MM.1S (cell line): ENCODE results near the gene SLC22A2.
"Not testable (repeated sequence)": the region's sequence is repeated elsewhere in the genome, so short reads cannot be mapped to it uniquely, and the experiment has no call there.

ENCODE experiments used
- DNase-seq: peaks from one replicate; pipeline ENCODE4 v3.0.0-alpha.2; 2015
- H2AFZ ChIP-seq: fragments of 300-600 bp; sonication (generic); 2 replicates; pipeline ENCODE4 v1.6.0; 2016; ENCODE audit warnings: antibody characterized with exemption, low read length
- H3F3A ChIP-seq: fragments of 300-600 bp; sonication (generic); 2 replicates; pipeline ENCODE4 v1.6.1; 2016; ENCODE audit warnings: mild to moderate bottlenecking, antibody characterized with exemption, low read length, moderate library complexity, mixed read lengths; ENCODE audit not compliant: insufficient read depth
- H3K27ac ChIP-seq: fragments of 300-600 bp; sonication (generic); 2 replicates; pipeline ENCODE4 v1.5.1; 2016; ENCODE audit warnings: mild to moderate bottlenecking, low read length
- H3K27me3 ChIP-seq: fragments of 300-600 bp; sonication (generic); replicated peaks from 2 replicates; pipeline ENCODE4 v1.6.0; 2016; ENCODE audit warnings: low read length; ENCODE audit not compliant: insufficient read depth
- H3K36me3 ChIP-seq: fragments of 300-600 bp; sonication (generic); replicated peaks from 2 replicates; pipeline ENCODE4 v1.6.1; 2016; ENCODE audit warnings: mild to moderate bottlenecking, low read length, mixed read lengths; ENCODE audit not compliant: insufficient read depth
- H3K4me1 ChIP-seq: fragments of 300-600 bp; sonication (generic); 2 replicates; pipeline ENCODE4 v1.6.1; 2016; ENCODE audit warnings: low read length, mixed read lengths
- H3K4me2 ChIP-seq: fragments of 300-600 bp; sonication (generic); 2 replicates; pipeline ENCODE4 v1.6.0; 2016; ENCODE audit warnings: low read depth, low read length
- H3K4me3 ChIP-seq: fragments of 300-600 bp; sonication (generic); 2 replicates; pipeline ENCODE4 v1.5.1; 2016; ENCODE audit warnings: low read length, mixed read lengths
- H3K79me2 ChIP-seq: fragments of 300-600 bp; sonication (generic); 2 replicates; pipeline ENCODE4 v1.6.1; 2016; ENCODE audit warnings: mixed run types, low read length, mixed read lengths
- H3K9ac ChIP-seq: fragments of 300-600 bp; sonication (generic); 2 replicates; pipeline ENCODE4 v1.6.1; 2016; ENCODE audit warnings: low read length, mixed read lengths
- H3K9me2 ChIP-seq: fragments of 300-600 bp; sonication (generic); replicated peaks from 2 replicates; pipeline ENCODE4 v1.6.1; 2016; ENCODE audit warnings: mild to moderate bottlenecking, low read length, mixed read lengths; ENCODE audit not compliant: insufficient read depth
- H3K9me3 ChIP-seq: fragments of 300-600 bp; sonication (generic); replicated peaks from 2 replicates; pipeline ENCODE4 v1.6.1; 2016; ENCODE audit warnings: mild to moderate bottlenecking, low read length, mixed read lengths; ENCODE audit not compliant: insufficient read depth
- H4K20me1 ChIP-seq: fragments of 300-600 bp; sonication (generic); 2 replicates; pipeline ENCODE4 v1.6.1; 2016; ENCODE audit warnings: mild to moderate bottlenecking, low read length, moderate library complexity, mixed read lengths; ENCODE audit not compliant: insufficient read depth
- EZH2 ChIP-seq: fragments of 300-600 bp; sonication (generic); optimal IDR thresholded peaks from 2 replicates; pipeline ENCODE3; 2017; ENCODE audit warnings: low read depth, mild to moderate bottlenecking, antibody characterized with exemption, low read length, mixed read lengths
- EZH2phosphoT487 ChIP-seq: fragments of 300-600 bp; sonication (generic); IDR thresholded peaks from 2 replicates; pipeline ENCODE4 v1.6.1; 2018; ENCODE audit warnings: antibody characterized with exemption, low read length
- TF ChIP-seq, protein P1 (sequence below): fragments of 300-600 bp; sonication (generic); IDR thresholded peaks from 2 replicates; pipeline ENCODE4 v1.5.1; 2016; ENCODE audit warnings: antibody characterized with exemption, low read length, mixed read lengths

SLC22A2 gene

GRCh38 chr6:160240691-160241084 is 17.9 kb downstream of the SLC22A2 start:
- no peak for TF ChIP-seq EZH2phosphoT487
- Histone ChIP-seq H3K9ac (no peak overlapping the region), H4K20me1 (no peaks in the 10 kb centered on the region), H3F3A (no peaks in the 10 kb centered on the region), H3K9me3 (no peaks in the 10 kb centered on the region), H3K27ac (no peak overlapping the region), H3K9me2 (no peaks in the 10 kb centered on the region), H3K27me3 (no peaks in the 10 kb centered on the region), H3K4me3 (no peak overlapping the region), H3K79me2 (no peaks in the 10 kb centered on the region), H3K4me1 (no peaks in the 10 kb centered on the region), H3K4me2 (no peak overlapping the region), H3K36me3 (no peaks in the 10 kb centered on the region), H2AFZ (no peak overlapping the region)
- no peak for DNase-seq

- Histone ChIP-seq H3K4me2 (no peak overlapping the region), H3K27me3 (no peaks in the 10 kb centered on the region), H3K27ac (no peak overlapping the region), H4K20me1 (no peaks in the 10 kb centered on the region), H3K9ac (no peak overlapping the region), H3K9me3 (no peaks in the 10 kb centered on the region), H3F3A (no peaks in the 10 kb centered on the region), H3K9me2 (no peaks in the 10 kb centered on the region), H3K79me2 (no peaks in the 10 kb centered on the region), H2AFZ (no peak overlapping the region), H3K36me3 (no peaks in the 10 kb centered on the region), H3K4me3 (no peak overlapping the region), H3K4me1 (no peaks in the 10 kb centered on the region)
- DNase-seq, result no peak
- no peak for TF ChIP-seq EZH2
These were observed 18.5 kb downstream of the SLC22A2 start for GRCh38 chr6:160239929-160240690.

DNA sequence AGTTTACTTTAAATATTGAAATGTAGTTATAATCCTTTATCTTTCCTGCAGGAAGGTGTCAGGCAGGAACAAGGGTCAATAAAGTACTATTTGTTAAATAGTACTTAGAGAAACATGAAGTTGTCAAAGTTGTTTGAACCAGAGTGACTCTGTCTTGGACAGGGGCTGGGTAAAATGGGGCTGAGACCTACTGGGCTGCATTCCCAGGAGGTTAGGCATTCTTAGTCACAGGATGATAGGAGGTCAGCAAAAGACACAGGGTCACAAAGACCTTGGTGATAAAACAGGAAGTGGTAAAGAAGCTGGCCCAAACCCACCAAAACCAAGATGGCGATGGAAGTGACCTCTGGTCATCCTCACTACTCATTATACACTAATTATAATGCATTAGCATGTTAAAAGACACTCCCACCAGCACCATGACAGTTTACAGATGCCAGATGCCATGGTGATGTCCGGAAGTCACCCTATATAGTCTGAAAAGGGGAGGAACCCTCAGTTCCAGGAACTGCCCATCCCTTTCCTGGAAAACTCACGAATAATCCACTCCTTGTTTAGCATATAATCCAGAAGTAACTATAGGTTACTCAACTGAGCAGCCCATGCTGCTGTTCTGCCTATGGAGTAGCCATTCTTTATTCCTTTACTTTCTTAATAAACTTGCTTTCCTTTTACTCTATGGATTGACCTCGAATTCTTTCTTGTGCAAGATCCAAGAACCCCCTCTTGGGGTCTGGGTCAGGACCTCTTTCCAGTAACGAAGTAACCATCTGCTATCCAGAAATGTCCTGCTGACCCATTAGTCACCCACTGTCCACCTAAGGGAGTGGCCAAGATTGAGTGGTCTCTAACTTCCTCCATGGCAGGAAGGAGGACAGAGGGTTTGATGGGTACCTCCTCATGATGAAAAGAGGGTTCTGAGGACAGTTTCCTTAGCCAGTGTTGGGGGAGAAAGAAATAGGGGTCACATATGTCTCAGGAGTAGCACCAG is 19.6 kb downstream of the SLC22A2 start:
- no peak overlapping the region for H3K9ac ChIP-seq

GRCh38 chr6:160238278-160238711 is 20.3 kb downstream of the SLC22A2 start:
- no peaks in the 10 kb centered on the region for H4K20me1 ChIP-seq
- no peaks in the 10 kb centered on the region for H3K4me1 ChIP-seq
- H2AFZ ChIP-seq, result no peak overlapping the region
- H3K9me2 ChIP-seq, result no peaks in the 10 kb centered on the region
- H3K27ac ChIP-seq, result no peak overlapping the region
- no peaks in the 10 kb centered on the region for H3K9me3 ChIP-seq
- H3K4me2 ChIP-seq, result no peak overlapping the region
- H3K9ac ChIP-seq, result no peak overlapping the region
- H3K79me2 ChIP-seq, result no peaks in the 10 kb centered on the region
- H3K36me3 ChIP-seq, result no peaks in the 10 kb centered on the region
- TF ChIP-seq EZH2, result no peak
- TF ChIP-seq, protein P1, sequence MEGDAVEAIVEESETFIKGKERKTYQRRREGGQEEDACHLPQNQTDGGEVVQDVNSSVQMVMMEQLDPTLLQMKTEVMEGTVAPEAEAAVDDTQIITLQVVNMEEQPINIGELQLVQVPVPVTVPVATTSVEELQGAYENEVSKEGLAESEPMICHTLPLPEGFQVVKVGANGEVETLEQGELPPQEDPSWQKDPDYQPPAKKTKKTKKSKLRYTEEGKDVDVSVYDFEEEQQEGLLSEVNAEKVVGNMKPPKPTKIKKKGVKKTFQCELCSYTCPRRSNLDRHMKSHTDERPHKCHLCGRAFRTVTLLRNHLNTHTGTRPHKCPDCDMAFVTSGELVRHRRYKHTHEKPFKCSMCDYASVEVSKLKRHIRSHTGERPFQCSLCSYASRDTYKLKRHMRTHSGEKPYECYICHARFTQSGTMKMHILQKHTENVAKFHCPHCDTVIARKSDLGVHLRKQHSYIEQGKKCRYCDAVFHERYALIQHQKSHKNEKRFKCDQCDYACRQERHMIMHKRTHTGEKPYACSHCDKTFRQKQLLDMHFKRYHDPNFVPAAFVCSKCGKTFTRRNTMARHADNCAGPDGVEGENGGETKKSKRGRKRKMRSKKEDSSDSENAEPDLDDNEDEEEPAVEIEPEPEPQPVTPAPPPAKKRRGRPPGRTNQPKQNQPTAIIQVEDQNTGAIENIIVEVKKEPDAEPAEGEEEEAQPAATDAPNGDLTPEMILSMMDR, result no peak
- TF ChIP-seq EZH2phosphoT487, result no peak
- no peak overlapping the region for H3K4me3 ChIP-seq
- DNase-seq, result no peak
- H3K27me3 ChIP-seq, result no peaks in the 10 kb centered on the region
- no peaks in the 10 kb centered on the region for H3F3A ChIP-seq

More for the DNA sequence above, 19.6 kb downstream of the SLC22A2 start:
- Histone ChIP-seq H3K9me2 (no peaks in the 10 kb centered on the region), H3K79me2 (no peaks in the 10 kb centered on the region), H2AFZ (no peak overlapping the region), H3F3A (no peaks in the 10 kb centered on the region), H3K4me2 (no peak overlapping the region), H3K27me3 (no peaks in the 10 kb centered on the region), H3K4me1 (no peaks in the 10 kb centered on the region), H3K9me3 (no peaks in the 10 kb centered on the region), H3K4me3 (no peak overlapping the region), H4K20me1 (no peaks in the 10 kb centered on the region), H3K27ac (no peak overlapping the region), H3K36me3 (no peaks in the 10 kb centered on the region)
- DNase-seq, result no peak
- TF ChIP-seq EZH2phosphoT487 (no peak), EZH2 (no peak)
- TF ChIP-seq, protein P1, result no peak

- H3K9ac ChIP-seq, H3K9me3 ChIP-seq, H3K4me1 ChIP-seq, H3K36me3 ChIP-seq, H3K27ac ChIP-seq, H3K79me2 ChIP-seq, H3K4me3 ChIP-seq, H4K20me1 ChIP-seq, DNase-seq, H3K4me2 ChIP-seq, H3K27me3 ChIP-seq, H3F3A ChIP-seq, H2AFZ ChIP-seq, H3K9me2 ChIP-seq: not testable (repeated sequence)
These were observed 20.9 kb downstream of the SLC22A2 start for GRCh38 chr6:160237597-160238275.
